GM06990 (cell line): Measurements from ENCODE around the gene CPB1.

ENCODE experiments used
- DNase-seq: peaks from one replicate; pipeline ENCODE4 v3.0.0-alpha.2; 2011; ENCODE audit not compliant: insufficient read length; ENCODE audit errors: extremely low read depth
- H3K27me3 ChIP-seq: replicated peaks from 2 replicates; pipeline ENCODE4 v1.6.0; 2011; ENCODE audit warnings: low read length; ENCODE audit not compliant: control insufficient read depth, insufficient read depth
- H3K36me3 ChIP-seq: 2 replicates; pipeline ENCODE4 v1.5.1; 2011; ENCODE audit warnings: low read length; ENCODE audit not compliant: control insufficient read depth, insufficient read depth
- H3K4me3 ChIP-seq: replicated peaks from 2 replicates; pipeline ENCODE4 v1.5.1; 2011; ENCODE audit warnings: low read depth, mild to moderate bottlenecking, control low read depth, low read length
- TF ChIP-seq, protein P1 (sequence below): IDR thresholded peaks from 2 replicates; pipeline ENCODE4 v1.5.1; 2011; ENCODE audit warnings: low read length, control low read depth, mild to moderate bottlenecking, inconsistent platforms; ENCODE audit not compliant: insufficient read depth, poor library complexity, severe bottlenecking

Gene CPB1

DNA sequence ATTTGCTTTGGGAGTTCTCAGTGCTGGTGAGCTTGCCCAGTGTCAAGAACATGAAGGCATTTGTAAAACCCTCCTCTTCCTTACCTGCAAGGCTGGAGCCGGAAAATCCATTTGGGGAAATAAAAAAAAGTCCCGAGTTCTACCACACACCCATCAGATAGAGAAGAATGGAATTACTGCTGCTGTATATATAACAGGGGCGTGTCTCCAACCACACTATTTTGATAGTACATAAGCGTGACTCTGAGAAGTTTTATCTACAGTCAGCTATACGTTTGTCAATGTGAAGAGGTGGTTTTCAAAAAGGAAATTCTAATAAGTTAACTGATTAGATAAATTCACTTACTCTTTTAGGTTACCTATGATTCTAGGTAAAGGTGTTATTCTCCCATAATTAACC lies 36.2 kb downstream of the CPB1 start:
- H3K27me3 ChIP-seq, result no peaks in the 10 kb centered on the region; the same call in 1 of the 2 replicates
- TF ChIP-seq, protein P1, sequence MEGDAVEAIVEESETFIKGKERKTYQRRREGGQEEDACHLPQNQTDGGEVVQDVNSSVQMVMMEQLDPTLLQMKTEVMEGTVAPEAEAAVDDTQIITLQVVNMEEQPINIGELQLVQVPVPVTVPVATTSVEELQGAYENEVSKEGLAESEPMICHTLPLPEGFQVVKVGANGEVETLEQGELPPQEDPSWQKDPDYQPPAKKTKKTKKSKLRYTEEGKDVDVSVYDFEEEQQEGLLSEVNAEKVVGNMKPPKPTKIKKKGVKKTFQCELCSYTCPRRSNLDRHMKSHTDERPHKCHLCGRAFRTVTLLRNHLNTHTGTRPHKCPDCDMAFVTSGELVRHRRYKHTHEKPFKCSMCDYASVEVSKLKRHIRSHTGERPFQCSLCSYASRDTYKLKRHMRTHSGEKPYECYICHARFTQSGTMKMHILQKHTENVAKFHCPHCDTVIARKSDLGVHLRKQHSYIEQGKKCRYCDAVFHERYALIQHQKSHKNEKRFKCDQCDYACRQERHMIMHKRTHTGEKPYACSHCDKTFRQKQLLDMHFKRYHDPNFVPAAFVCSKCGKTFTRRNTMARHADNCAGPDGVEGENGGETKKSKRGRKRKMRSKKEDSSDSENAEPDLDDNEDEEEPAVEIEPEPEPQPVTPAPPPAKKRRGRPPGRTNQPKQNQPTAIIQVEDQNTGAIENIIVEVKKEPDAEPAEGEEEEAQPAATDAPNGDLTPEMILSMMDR, result no peak
- DNase-seq, result no peak

DNA sequence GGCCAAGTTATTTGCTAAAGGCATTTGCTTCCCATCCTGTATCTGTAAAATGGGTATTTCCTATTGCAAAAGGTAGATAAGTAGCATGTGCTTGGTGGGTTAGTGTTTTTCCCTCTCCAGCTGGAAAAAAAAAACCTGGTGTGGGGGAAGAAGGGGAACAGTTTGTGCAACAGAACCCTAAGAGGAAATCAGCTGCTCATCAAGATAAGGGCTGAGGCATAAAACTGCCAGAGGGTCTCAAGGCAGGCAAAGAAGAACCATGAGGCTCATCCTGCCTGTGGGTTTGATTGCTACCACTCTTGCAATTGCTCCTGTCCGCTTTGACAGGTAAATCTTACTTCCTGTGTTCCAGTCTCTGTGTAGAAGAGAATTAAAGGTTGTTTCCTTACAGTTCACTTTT lies 37.4 kb downstream of the CPB1 start, which contains the start of gene CPA3:
CPA3 (plus strand) TSS at position 248 of the 400 bp plus-strand sequence; CDS start at position 260, 12 bp downstream.
- no peaks in the 10 kb centered on the region; the same call in 1 of the 2 replicates for H3K27me3 ChIP-seq
- no peaks in the 10 kb centered on the region for H3K36me3 ChIP-seq
- no peak for DNase-seq
- TF ChIP-seq, protein P1, result no peak
- no peak within 1 kb of the TSS for H3K4me3 ChIP-seq

More for the DNA sequence above, 36.2 kb downstream of the CPB1 start:
- H3K36me3 ChIP-seq, result no peaks in the 10 kb centered on the region
- no peak overlapping the region for H3K4me3 ChIP-seq

DNA sequence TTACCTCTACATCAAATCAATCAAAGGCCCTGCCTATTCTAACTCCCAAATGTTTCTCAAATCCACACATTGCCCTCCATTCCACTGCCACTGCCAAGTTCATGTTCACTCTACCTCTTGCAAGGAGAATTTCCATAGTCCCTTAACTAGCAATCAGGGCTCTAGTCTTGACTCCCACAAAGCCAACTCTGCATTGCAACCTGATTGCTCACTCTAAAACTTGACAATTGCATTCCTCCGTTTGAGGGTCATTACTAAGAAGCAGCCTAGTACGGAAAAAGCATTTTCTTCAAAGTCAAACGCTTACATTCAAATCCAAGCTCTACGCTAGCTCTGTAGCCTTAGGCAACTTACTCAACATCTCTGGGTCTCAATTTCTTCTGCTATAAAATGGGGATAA lies 38.6 kb downstream of the CPB1 start:
- TF ChIP-seq, protein P1, result no peak
- DNase-seq, result no peak
- Histone ChIP-seq H3K4me3 (no peak overlapping the region), H3K36me3 (no peaks in the 10 kb centered on the region), H3K27me3 (no peaks in the 10 kb centered on the region; the same call in 1 of the 2 replicates)

DNA sequence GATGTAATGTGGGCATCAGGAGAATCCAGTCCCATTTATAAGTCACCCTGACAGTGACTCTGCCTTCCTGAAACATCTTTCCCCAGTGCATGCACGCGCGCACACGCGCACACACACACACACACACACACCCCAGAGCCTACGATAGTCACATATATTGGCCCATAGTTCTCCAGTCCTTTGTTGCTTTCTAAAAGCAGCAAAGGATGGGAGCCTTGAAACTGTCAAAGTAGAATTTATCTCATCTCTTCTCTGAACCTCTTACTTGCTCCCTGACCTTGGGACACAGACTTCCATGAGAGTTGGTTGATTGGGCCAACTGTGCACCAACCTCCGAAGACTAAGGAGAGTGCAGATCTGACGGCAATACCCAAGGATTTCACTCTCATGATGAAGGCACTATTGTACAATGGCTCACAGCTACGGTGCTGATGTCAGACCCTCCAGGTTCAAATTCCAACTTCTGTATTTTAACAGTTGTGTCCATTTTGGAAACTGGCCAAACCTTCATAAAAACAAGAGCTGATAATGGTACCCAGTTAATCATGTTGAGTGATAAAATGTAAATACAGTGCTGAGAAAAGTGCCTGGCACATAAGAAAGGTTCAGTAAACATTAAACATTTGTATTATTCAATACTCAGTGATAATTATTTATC lies 45.8 kb downstream of the CPB1 start:
- no peak overlapping the region for H3K4me3 ChIP-seq
- no peaks in the 10 kb centered on the region for H3K27me3 ChIP-seq
- TF ChIP-seq, protein P1, result no peak
- no peaks in the 10 kb centered on the region for H3K36me3 ChIP-seq
- DNase-seq, result no peak

DNA sequence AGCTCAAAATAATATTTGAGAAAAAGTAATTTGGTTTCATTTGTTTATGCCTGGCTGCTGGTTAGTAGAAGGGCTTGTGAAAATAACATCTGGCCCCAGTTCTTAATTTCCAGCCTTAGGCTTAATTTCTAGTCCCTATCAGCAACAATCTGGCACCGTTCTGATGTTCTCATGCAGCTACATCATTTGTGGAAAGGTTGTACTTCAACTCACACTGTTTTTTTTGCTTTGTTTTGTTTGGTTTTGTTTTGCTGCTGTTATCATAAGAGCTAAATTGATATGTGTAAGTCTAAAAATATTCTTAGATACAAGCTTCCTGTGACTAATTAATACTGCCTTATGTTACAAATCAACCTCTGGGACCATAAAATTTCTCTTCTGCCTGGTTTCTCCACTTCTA lies 46.4 kb downstream of the CPB1 start:
- Histone ChIP-seq H3K27me3 (no peaks in the 10 kb centered on the region), H3K4me3 (no peak overlapping the region), H3K36me3 (no peaks in the 10 kb centered on the region)
- TF ChIP-seq, protein P1, result no peak
- no peak for DNase-seq
